ENCODE data around the gene DLG1. TPM values are rescaled to one million over a fixed set of nuclear protein-coding genes. Genes with fewer than 3 reads are reported as not detected.

The DLG1 gene
- total and polyA plus RNA-seq, 2 of the 4 experiments (the other 2 are of a cell fraction) = 21.2 to 57.7 TPM

DNA sequence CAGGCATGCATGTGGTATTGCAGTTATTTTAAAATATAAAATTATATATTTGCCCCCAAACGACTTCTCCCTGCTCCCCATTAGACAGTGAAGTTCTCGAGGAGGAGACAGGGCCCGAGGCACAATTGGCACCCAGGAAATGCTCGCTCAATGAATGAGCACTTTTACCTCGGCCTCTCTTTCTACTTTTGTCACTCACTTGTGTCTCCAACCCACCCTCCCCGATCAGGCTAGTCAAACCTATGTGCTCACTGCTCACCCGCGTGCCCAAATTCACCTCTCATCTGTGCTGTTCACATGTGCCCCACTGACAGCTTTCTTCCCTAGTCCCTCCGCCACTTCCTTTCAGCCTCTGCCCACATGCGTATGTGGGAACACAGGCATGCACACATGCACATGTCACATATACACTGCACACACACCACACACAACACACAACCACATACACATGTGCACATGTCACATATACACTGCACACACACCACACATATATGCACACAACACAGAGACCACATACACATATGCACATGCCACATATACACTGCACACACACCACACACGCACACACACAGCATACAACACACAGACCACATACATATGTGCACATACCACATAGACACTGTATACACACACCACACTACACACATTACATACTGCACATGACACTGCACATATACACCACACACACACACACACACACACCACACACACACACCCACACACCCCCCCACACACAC lies 46.3 kb upstream of the DLG1 start:
- Histone ChIP-seq H2BK5ac (ENCODE audit: low read depth, low read length, poor library complexity, severe bottlenecking) (peak overlapping the region; percentile 51), H2AK9ac (replicated peaks; ENCODE audit: low read depth, low read length, poor library complexity) (no peak overlapping the region), H3K4me1 (ENCODE audit: control insufficient read depth, insufficient read depth, low read length) (peaks cover 4% of the 10 kb centered on the region; the same call in 1 of the 2 replicates), H2BK20ac (ENCODE audit: low read depth, low read length) (no peak overlapping the region), H3K18ac (ENCODE audit: low read depth, low read length) (no peak overlapping the region), H3K79me1 (ENCODE audit: low read depth in 1 of 2, low read length in 2 of 2) (no peaks in the 10 kb centered on the region), H2BK120ac (ENCODE audit: low read depth, low read length) (no peak overlapping the region), H3K14ac (replicated peaks; ENCODE audit: low read depth, low read length) (no peak overlapping the region), H3K23ac (ENCODE audit: low read depth, low read length) (no peak overlapping the region), H2BK15ac (ENCODE audit: low read depth, low read length) (no peak overlapping the region), H4K8ac (ENCODE audit: low read depth in 2 of 2, low read length in 2 of 2) (no peak overlapping the region), H3K4ac (ENCODE audit: low read depth, low read length) (no peak overlapping the region), H3K4me3 (ENCODE audit: insufficient read depth, low read depth, low read length) (no peak overlapping the region), H3K4me2 (ENCODE audit: low read depth, low read length) (no peak overlapping the region), H4K91ac (ENCODE audit: insufficient read depth, low read depth, low read length) (no peak overlapping the region), H4K5ac (ENCODE audit: low read depth, low read length) (no peak overlapping the region), H3K27ac (ENCODE audit: insufficient read depth, low read length) (no peak overlapping the region), H3K9ac (ENCODE audit: low read depth, low read length) (no peak overlapping the region), H3K9me3 (ENCODE audit: control insufficient read depth, insufficient read depth, low read length) (no peaks in the 10 kb centered on the region), H3K36me3 (ENCODE audit: control insufficient read depth, insufficient read depth, low read length) (no peaks in the 10 kb centered on the region), H3K27me3 (ENCODE audit: control insufficient read depth, insufficient read depth, low read length) (peaks cover 2% of the 10 kb centered on the region), H2AFZ (replicated peaks; ENCODE audit: low read length, poor library complexity) (no peak overlapping the region), H2AK5ac (ENCODE audit: low read depth, low read length) (peak overlapping the region; percentile 51; the same call in 1 of the 2 replicates), H3K56ac (ENCODE audit: extremely low read depth, insufficient read depth, low read length) (no peak overlapping the region), H4K20me1 (ENCODE audit: insufficient read depth, low read length) (no peaks in the 10 kb centered on the region), H3K9me1 (ENCODE audit: insufficient read depth, low read length) (peaks cover 4% of the 10 kb centered on the region)
- no peak for ATAC-seq (ENCODE audit: low read depth)
- in situ Hi-C loops (cut with MboI; ENCODE audit: low sequenced_read_pairs) (no loop called here), dilution Hi-C loops (cut with HindIII; ENCODE audit: low sequenced_read_pairs, unreplicated experiment) (no loop called here), intact Hi-C loops (cut with micrococcal nuclease) (no loop called here)
- no peak for TF ChIP-seq RCOR1 (IDR thresholded peaks at IDR 0.05; ENCODE audit: insufficient replicate concordance, low read length)
- TF ChIP-seq RAD21 (IDR thresholded peaks at IDR 0.05; ENCODE audit: low read length) = no peak
- no peak for TF ChIP-seq SMC3 (IDR thresholded peaks at IDR 0.05; ENCODE audit: low read depth, low read length)
- TF ChIP-seq MAFK (IDR thresholded peaks at IDR 0.05; ENCODE audit: low read depth, low read length) = no peak
- no peak for TF ChIP-seq BHLHE40 (IDR thresholded peaks at IDR 0.05; ENCODE audit: low read depth, low read length)
- TF ChIP-seq NFE2L2 (IDR thresholded peaks at IDR 0.05; ENCODE audit: low read depth, low read length) = no peak
- no TSS peak for BruUV-seq (replicated peaks)
- WGBS, 2 experiments (ENCODE audit: extremely low coverage in 2 of 2, insufficient read length in 1 of 2) = 84% methylated on average over 7 of the region's 11 CpGs; no CpG with 5 or more reads in 1 of the 2 experiments
- no peak for DNase-seq
- ChIA-PET POLR2A (ENCODE audit: unreplicated experiment) (no interaction called here), CTCF (no interaction called here)

All from IMR-90 (cell line).